Adrenal gland (tissue), 5 donors: ENCODE measurements around the gene RBFOX1.

Experiments used
- CTCF ChIP-seq, 6 experiments: fragments of 450-650 bp in 4 of 6; fragments of 200-600 bp in 2 of 6; sonication (generic) in 1 of 6; IDR thresholded peaks; 1 replicate in 5 of 6; 2 replicates in 1 of 6; pipeline versions ENCODE4 v1.5.1 to v1.8.0; 2016 to 2021; ENCODE audit warnings: antibody characterized with exemption in 6 of 6, mild to moderate bottlenecking in 2 of 6, moderate library complexity in 1 of 6
- POLR2A ChIP-seq, 2 donors: fragments of 450-650 bp; IDR thresholded peaks; one replicate each; pipeline ENCODE4 v1.6.1; 2017; ENCODE audit warnings: antibody characterized with exemption in 2 of 2, mild to moderate bottlenecking in 2 of 2, moderate library complexity in 1 of 2
- donor health status: DM: no; HTN: no; CAD: no.

- TF ChIP-seq CTCF (IDR thresholded peaks at IDR 0.05) (no peak), POLR2A (IDR thresholded peaks at IDR 0.05) (no peak)
These were observed 49.0 kb downstream of the RBFOX1 start for GRCh38 chr16:7381671-7382070.
